Esophagus squamous epithelium (tissue), 5 donors: ENCODE data around the gene SLC47A2. TPM values are rescaled to one million over a fixed set of nuclear protein-coding genes. Genes with fewer than 3 reads are reported as not detected.
A peak's percentile ranks its signal among the peaks of the same experiment; 100 is the strongest.

Source experiments
- DNase-seq: peaks from one replicate; lab custom pipeline; 2025; lab: John Stamatoyannopoulos, UW
- H3K27ac ChIP-seq, 4 donors: fragments of 200-600 bp; sonication (generic); one replicate each; pipeline ENCODE4 v1.5.1; 2016 to 2019; ENCODE audit warnings: mild to moderate bottlenecking in 1 of 4
- H3K27me3 ChIP-seq, 4 donors: fragments of 200-600 bp; sonication (generic); 1 replicate in 3 of 4; 2 replicates in 1 of 4; pipeline versions ENCODE4 v1.5.1 to v1.6.0; 2017 to 2021; ENCODE audit warnings: antibody characterized with exemption in 1 of 4
- H3K36me3 ChIP-seq, 3 donors: fragments of 200-600 bp; sonication (generic); one replicate each; pipeline ENCODE4 v1.5.1; 2016 to 2019
- H3K4me1 ChIP-seq, 3 donors: fragments of 200-600 bp; sonication (generic); one replicate each; pipeline ENCODE4 v1.5.1; 2017 to 2019
- H3K4me3 ChIP-seq, 4 donors: fragments of 200-600 bp; sonication (generic); 1 replicate in 3 of 4; 2 replicates in 1 of 4; pipeline ENCODE4 v1.5.1; 2016 to 2019; ENCODE audit warnings: mild to moderate bottlenecking in 2 of 4, moderate library complexity in 1 of 4
- H3K9me3 ChIP-seq, 3 donors: fragments of 200-600 bp; sonication (generic); one replicate each; pipeline ENCODE4 v1.5.1; 2016 to 2019
- POLR2A ChIP-seq, 4 donors: fragments of 450-650 bp; IDR thresholded peaks; one replicate each; pipeline ENCODE4 v1.6.1; 2017; ENCODE audit warnings: antibody characterized with exemption in 4 of 4, mild to moderate bottlenecking in 4 of 4, moderate library complexity in 3 of 4
- WGBS, 2 donors: methylation state at CpG; one replicate each; pipeline ENCODE4 v1.1.5; 2018; 5-methylcytosine and 5-hydroxymethylcytosine counted together
- intact Hi-C: fragments of 100-400 bp; cut with DNase I; formaldehyde crosslinking; loops from one replicate; pipeline ENCODE4 v1.15.0; 2022
- total RNA-seq, 4 donors: library from RNA; depleted of rRNA; stranded (reverse); fragments of >200 nt; gene quantifications; one replicate each; pipeline ENCODE4 v1.1.0, GENCODE V29; 2016
- TF ChIP-seq, protein P1 (sequence below), 6 experiments: fragments of 450-650 bp in 4 of 6; fragments of 200-600 bp in 2 of 6; sonication (generic) in 2 of 6; IDR thresholded peaks; one replicate each; pipeline ENCODE4 v1.5.1; 2016 to 2019; ENCODE audit warnings: antibody characterized with exemption in 6 of 6, mild to moderate bottlenecking in 4 of 6, moderate library complexity in 4 of 6
- donor health status: DM: yes; HTN: yes; CAD: no.

Gene SLC47A2
- total RNA-seq, 4 donors from 2014 or later: 0.56 to 2.2 (median 0.76) TPM; not detected in 1

DNA sequence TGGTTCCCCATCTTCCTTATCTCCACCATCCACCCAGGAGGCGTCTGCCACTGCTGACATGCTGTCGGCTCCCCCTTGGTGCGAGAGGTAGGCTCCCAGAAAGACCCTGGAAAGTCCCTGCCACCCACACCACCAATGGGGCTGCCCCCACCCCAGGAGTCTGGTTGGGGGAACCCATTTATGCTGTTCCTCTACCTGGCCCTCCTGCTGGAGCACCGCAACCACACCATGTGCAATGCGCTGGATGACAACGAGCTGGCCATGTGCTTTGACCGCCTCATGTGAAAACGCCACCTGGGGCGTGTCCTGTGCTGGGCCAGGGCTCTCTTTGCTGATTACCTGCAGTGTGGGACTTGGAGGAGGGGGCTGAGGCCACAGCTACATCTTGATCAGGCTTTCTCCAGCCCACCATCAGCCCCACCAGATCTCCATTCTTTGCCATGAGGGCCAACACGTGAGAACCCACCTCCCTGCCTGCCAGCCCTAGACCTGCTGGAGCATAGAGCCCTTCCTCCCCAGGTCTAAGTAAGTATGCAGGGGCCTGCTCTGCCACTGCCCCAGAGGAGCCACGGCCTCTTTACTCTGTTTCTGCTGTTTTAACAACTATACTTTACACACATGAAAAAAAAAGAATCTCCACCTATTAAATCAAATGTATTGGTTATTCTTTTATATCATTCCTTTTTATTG, 39.6 kb upstream of the SLC47A2 start:
- Histone ChIP-seq H3K4me1 (peaks cover 17 to 42% (median 29%) of the 10 kb centered on the region in 3 donors), H3K27me3 (no peaks in the 10 kb centered on the region), H3K9me3 (no peaks in the 10 kb centered on the region), H3K36me3 (no peaks in the 10 kb centered on the region), H3K27ac (peak overlapping the region in 1 of 4 donors; percentile 87), H3K4me3 (no peak overlapping the region)
- no peak for TF ChIP-seq POLR2A (IDR thresholded peaks at IDR 0.05)
- TF ChIP-seq, protein P1, sequence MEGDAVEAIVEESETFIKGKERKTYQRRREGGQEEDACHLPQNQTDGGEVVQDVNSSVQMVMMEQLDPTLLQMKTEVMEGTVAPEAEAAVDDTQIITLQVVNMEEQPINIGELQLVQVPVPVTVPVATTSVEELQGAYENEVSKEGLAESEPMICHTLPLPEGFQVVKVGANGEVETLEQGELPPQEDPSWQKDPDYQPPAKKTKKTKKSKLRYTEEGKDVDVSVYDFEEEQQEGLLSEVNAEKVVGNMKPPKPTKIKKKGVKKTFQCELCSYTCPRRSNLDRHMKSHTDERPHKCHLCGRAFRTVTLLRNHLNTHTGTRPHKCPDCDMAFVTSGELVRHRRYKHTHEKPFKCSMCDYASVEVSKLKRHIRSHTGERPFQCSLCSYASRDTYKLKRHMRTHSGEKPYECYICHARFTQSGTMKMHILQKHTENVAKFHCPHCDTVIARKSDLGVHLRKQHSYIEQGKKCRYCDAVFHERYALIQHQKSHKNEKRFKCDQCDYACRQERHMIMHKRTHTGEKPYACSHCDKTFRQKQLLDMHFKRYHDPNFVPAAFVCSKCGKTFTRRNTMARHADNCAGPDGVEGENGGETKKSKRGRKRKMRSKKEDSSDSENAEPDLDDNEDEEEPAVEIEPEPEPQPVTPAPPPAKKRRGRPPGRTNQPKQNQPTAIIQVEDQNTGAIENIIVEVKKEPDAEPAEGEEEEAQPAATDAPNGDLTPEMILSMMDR (IDR thresholded peaks at IDR 0.05): no peak
- WGBS, 2 donors: 96% methylated on average over 5 to 7 of the region's 11 CpGs
- no peak for DNase-seq
- intact Hi-C loops: no loop called here

DNA sequence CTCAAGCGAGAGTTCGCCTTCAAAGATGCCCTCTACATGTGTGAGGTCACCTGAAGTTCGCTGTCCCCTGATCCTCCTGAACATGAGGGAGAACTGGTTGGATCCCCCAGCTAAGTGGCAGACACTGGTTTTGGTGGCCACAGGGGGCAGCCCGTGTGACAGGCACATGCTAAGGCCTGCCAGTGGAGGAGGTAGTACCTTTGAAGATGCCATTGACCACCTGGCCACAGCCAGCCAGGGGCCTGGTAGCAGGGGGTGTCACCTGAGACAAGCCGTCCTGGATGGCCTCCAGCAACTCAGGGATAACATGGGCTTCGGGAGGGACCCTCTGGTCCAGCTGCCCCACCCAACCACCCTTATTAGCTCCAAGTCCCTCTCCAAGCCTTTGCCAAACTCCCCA, 39.0 kb upstream of the SLC47A2 start:
- Histone ChIP-seq H3K4me3 (no peak overlapping the region), H3K4me1 (peaks cover 21 to 48% (median 35%) of the 10 kb centered on the region in 3 donors), H3K36me3 (no peaks in the 10 kb centered on the region), H3K9me3 (no peaks in the 10 kb centered on the region), H3K27ac (peak overlapping the region in 2 of 4 donors; percentile 87 to 95), H3K27me3 (no peaks in the 10 kb centered on the region)
- 86 to 90% methylated on average over 2 to 4 of the region's 6 CpGs for WGBS, 2 donors
- intact Hi-C loops: no loop called here
- DNase-seq: no peak
- no peak for TF ChIP-seq POLR2A (IDR thresholded peaks at IDR 0.05)
- TF ChIP-seq, protein P1 (IDR thresholded peaks at IDR 0.05): no peak

DNA sequence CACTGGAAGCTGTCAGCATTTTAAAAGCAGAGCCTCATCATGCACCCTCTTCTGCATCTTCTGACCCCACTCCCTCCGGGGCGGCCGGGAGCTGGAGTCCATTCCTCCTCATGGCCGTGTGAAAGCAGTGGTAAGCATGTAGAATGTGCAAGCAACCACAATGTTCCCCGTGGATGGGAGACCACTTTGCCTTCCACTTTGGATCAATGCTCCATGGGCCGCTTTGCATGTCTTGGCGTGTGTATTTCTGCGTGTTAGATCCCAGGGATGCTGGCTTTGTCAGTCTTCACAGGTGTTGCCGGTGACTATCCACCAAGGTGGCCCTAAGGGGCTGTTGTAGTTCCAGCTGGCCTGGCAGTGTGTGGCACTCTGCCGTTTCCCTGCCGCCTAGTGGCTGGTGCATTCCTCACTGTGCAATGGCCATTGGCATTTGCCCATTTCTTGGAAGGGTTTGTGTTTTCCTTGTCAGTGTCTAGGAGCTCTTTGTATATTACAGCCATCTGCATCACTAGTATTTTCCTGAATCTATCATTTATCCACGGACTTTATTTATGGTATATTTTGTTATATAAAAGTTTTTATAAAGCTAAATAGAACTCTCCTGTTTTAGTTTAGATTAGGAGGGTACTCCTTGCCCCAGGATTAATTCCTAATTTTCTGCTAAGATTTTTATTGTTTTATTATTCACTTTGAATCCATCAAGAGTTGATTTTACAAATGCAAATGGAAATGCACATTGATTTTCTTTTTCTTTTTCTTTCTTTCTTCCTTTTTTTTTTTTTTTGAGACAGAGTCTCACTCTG, 37.5 kb upstream of the SLC47A2 start:
- intact Hi-C loops: loop anchor here (5.0 kb wide), 1 partner anchor 107 kb away; the partner anchor contains the start of gene ALDH3A2

DNA sequence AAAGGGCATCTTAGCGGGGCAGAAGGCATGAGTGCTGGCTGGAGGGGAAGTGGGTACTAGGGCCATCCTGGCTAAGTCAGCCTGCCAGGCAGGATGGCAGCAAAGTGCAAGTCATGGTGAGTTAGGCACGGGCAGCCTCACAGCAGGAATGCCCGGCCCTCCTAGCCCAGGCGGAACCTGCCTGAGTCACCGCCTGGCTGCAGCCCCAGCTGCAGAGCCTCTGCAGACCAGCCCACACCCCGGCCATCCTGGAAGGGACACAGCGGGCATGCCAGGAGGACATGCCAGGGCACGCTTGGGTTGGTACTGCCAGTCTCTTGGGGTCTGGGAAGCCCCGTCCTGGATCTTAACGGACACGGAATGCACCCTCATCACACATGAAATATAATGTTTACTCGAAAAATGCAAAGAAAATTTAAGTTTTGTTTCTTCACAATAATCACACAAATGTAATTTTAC, 36.7 kb upstream of the SLC47A2 start:
- Histone ChIP-seq H3K36me3 (no peaks in the 10 kb centered on the region), H3K4me3 (no peak overlapping the region), H3K27me3 (no peaks in the 10 kb centered on the region), H3K9me3 (no peaks in the 10 kb centered on the region), H3K27ac (peak overlapping the region; percentile 87 to 95 (median 88)), H3K4me1 (peaks cover 31 to 71% (median 53%) of the 10 kb centered on the region in 3 donors)
- 27 to 54% methylated on average over 8 of the region's 12 CpGs for WGBS, 2 donors
- intact Hi-C loops: loop anchor here (5.0 kb wide), 1 partner anchor 106 kb away; the partner anchor contains the start of gene ALDH3A2
- DNase-seq: no peak
- TF ChIP-seq POLR2A (IDR thresholded peaks at IDR 0.05): no peak
- TF ChIP-seq, protein P1 (IDR thresholded peaks at IDR 0.05): peak in 1 of 6 experiments; percentile 32

More for the DNA sequence above, 37.5 kb upstream of the SLC47A2 start:
- 55 to 59% methylated on average over 9 to 10 of the region's 12 CpGs for WGBS, 2 donors
- no peak for DNase-seq
- Histone ChIP-seq H3K9me3 (no peaks in the 10 kb centered on the region), H3K27ac (peak overlapping the region; percentile 87 to 95 (median 88)), H3K4me3 (no peak overlapping the region), H3K36me3 (no peaks in the 10 kb centered on the region), H3K4me1 (peaks cover 27 to 63% (median 46%) of the 10 kb centered on the region in 3 donors), H3K27me3 (no peaks in the 10 kb centered on the region)
- TF ChIP-seq, protein P1 (IDR thresholded peaks at IDR 0.05): peak in 5 of 6 experiments; percentile 43 to 91 (median 72)
- no peak for TF ChIP-seq POLR2A (IDR thresholded peaks at IDR 0.05)
